HG03521 (cell line): ENCODE results near the gene MAPKAP1.

Experiments
- ATAC-seq: cut with Tn5 transposase; IDR thresholded peaks from one replicate; pipeline ENCODE4 v1.9.1; 2021; ENCODE audit warnings: mild to moderate bottlenecking, moderate library complexity; ENCODE audit not compliant: unreplicated experiment

MAPKAP1 gene

GRCh38 chr9:125399666-125400065, 307.3 kb downstream of the MAPKAP1 start:
- ATAC-seq = no peak

- no peak for ATAC-seq
Observed at GRCh38 chr9:125399165-125399564, 307.8 kb downstream of the MAPKAP1 start.

GRCh38 chr9:125398243-125398642, 308.8 kb downstream of the MAPKAP1 start:
- ATAC-seq = no peak

GRCh38 chr9:125397736-125398135, 309.3 kb downstream of the MAPKAP1 start:
- no peak for ATAC-seq

- no peak for ATAC-seq
Observed at GRCh38 chr9:125396799-125397198, 310.2 kb downstream of the MAPKAP1 start.

- no peak for ATAC-seq
Observed at GRCh38 chr9:125393426-125393825, 313.6 kb downstream of the MAPKAP1 start.

- no peak for ATAC-seq
Observed at GRCh38 chr9:125391704-125392103, 315.3 kb downstream of the MAPKAP1 start.

- ATAC-seq = no peak
Observed at GRCh38 chr9:125388978-125389377, 318.0 kb downstream of the MAPKAP1 start.

- ATAC-seq = no peak
Observed at GRCh38 chr9:125387861-125388524, 319.0 kb downstream of the MAPKAP1 start.
